Choroid plexus epithelial cell (primary cell): Measurements from ENCODE around the gene PTGDR.

Source experiments
- DNase-seq: peaks from one replicate; pipeline ENCODE4 v3.0.0-alpha.2; 2010; ENCODE audit warnings: low read depth
- H3K4me3 ChIP-seq: 2 replicates; pipeline ENCODE4 v1.5.1; 2011; ENCODE audit warnings: low read depth, mild to moderate bottlenecking, control low read depth, low read length, moderate library complexity
- TF ChIP-seq, protein P1 (sequence below): conservative IDR thresholded peaks from 2 replicates; pipeline ENCODE4 v1.5.1; 2011; ENCODE audit warnings: low read depth, mild to moderate bottlenecking, control low read depth, inconsistent platforms, low read length, moderate library complexity

PTGDR gene

GRCh38 chr14:52235434-52235833 lies 32.1 kb upstream of the PTGDR start:
- TF ChIP-seq, protein P1, sequence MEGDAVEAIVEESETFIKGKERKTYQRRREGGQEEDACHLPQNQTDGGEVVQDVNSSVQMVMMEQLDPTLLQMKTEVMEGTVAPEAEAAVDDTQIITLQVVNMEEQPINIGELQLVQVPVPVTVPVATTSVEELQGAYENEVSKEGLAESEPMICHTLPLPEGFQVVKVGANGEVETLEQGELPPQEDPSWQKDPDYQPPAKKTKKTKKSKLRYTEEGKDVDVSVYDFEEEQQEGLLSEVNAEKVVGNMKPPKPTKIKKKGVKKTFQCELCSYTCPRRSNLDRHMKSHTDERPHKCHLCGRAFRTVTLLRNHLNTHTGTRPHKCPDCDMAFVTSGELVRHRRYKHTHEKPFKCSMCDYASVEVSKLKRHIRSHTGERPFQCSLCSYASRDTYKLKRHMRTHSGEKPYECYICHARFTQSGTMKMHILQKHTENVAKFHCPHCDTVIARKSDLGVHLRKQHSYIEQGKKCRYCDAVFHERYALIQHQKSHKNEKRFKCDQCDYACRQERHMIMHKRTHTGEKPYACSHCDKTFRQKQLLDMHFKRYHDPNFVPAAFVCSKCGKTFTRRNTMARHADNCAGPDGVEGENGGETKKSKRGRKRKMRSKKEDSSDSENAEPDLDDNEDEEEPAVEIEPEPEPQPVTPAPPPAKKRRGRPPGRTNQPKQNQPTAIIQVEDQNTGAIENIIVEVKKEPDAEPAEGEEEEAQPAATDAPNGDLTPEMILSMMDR, result no peak
- no peak for DNase-seq
- no peak overlapping the region for H3K4me3 ChIP-seq

DNA sequence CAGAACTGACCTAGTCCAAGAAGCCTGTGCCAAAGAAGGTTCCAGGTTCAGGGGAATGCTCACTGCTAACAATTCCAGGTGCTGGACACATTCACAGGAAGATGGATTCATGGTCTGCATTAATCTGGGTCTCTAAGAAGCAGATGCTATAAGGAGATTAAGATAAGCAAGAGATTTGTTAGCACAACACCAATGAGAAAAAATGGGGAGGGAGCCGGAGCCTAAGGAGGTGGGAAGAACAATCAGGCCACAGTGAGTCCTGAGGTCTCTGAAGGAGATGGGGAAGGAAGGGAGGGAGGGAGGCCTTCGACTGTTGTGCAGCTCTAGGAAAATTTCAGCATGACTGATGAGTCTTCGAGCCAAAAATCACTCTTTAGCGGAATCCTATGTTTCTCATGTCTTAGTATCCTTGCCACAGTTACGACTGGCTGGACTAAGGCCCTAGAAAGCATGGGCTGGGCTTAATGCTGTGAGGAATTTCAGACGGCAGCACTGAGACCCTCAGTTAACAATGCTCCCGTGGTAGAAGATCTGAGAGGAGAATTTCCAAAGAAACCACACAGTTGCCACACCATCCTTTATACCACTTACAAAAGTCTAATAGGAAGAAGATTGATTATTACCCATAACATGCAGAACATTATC lies 31.5 kb upstream of the PTGDR start:
- TF ChIP-seq, protein P1, result no peak
- no peak for DNase-seq
- no peak overlapping the region for H3K4me3 ChIP-seq

DNA sequence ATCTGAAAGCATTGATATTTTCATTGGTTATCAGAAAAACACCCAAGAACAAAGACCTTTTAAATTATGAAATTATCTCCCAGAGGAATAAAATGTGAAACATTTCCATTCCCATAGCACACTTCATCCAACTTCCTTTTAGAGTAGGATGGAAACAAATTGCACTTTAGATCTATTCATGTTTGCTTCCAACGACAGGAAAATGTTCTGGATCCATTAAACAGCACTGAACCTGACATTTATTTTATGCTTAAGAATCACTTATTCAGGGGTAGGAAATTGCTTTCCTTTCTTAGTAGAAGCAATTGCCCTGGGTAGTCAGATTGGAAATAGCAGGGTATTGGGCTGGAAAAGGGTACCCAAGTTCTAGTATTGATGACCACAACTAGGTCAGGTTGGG lies 28.8 kb upstream of the PTGDR start:
- TF ChIP-seq, protein P1, result no peak
- DNase-seq, result no peak
- no peak overlapping the region for H3K4me3 ChIP-seq

DNA sequence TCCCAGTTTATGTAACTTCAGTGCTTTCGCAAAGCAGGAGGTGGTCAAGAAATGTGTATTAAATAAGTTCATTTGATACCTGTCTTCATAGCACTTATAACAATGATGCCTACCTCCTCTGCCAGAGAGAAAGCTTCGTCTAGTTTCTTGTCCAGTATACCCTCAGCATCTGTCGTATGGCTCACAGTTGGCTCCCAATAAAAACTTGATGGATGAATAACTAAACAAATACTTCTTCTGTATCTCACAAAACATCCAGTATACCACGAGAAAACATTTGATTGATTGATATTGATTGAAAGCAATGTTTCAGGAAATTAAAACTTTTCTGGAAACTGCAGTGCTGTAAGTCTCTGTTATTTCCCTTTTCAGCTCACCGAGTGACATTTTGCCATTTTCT lies 26.9 kb upstream of the PTGDR start:
- H3K4me3 ChIP-seq, result no peak overlapping the region

DNA sequence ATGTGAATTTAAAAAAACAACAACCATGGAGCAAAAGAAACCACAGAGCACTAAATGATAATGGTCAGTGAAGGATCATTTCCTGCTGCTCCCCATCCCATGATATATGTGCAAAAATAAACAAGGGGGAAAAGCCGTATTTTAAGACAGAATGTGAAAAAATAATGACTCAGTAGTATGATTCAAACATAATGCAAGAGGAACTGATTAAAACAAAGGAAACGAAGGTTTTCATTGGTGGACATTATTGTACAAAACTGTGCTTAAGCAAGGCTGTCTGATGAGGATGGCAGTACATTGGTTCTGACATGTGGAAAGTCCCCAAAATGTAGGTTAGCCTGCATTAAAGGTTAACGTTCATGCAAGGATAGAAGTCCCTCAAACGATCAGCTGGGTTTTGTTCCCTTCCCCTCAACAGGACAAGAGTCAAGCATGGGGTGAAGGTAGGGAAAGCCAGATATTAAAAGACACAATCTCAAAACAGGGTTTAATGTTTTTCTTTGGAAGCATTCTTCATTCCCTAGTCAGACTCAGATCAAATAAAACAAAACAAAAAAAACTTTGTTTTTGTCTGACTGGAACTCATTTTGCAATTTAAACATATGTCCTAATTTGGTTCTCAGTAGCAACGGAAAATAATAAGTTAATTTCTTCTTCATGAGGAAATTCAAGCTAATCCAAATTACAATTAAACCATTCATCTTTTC lies 26.3 kb upstream of the PTGDR start:
- TF ChIP-seq, protein P1, result no peak
- peak; percentile 87 for DNase-seq
- no peak overlapping the region for H3K4me3 ChIP-seq

More for the DNA sequence above, 26.9 kb upstream of the PTGDR start:
- TF ChIP-seq, protein P1, result no peak
- DNase-seq, result no peak

- no peak for DNase-seq
- H3K4me3 ChIP-seq, result no peak overlapping the region
- TF ChIP-seq, protein P1, result no peak
Observed at GRCh38 chr14:52244328-52244727, 23.2 kb upstream of the PTGDR start.

GRCh38 chr14:52244997-52245396 lies 22.5 kb upstream of the PTGDR start:
- DNase-seq, result no peak
- no peak overlapping the region for H3K4me3 ChIP-seq
- TF ChIP-seq, protein P1, result no peak
